GM19324 (cell line): ENCODE measurements around the gene CHI3L1.

Experiments
- ATAC-seq: cut with Tn5 transposase; IDR thresholded peaks from one replicate; pipeline ENCODE4 v1.9.1; 2021; ENCODE audit warnings: mild to moderate bottlenecking, moderate library complexity; ENCODE audit not compliant: unreplicated experiment, low FRiP score

The CHI3L1 gene

DNA sequence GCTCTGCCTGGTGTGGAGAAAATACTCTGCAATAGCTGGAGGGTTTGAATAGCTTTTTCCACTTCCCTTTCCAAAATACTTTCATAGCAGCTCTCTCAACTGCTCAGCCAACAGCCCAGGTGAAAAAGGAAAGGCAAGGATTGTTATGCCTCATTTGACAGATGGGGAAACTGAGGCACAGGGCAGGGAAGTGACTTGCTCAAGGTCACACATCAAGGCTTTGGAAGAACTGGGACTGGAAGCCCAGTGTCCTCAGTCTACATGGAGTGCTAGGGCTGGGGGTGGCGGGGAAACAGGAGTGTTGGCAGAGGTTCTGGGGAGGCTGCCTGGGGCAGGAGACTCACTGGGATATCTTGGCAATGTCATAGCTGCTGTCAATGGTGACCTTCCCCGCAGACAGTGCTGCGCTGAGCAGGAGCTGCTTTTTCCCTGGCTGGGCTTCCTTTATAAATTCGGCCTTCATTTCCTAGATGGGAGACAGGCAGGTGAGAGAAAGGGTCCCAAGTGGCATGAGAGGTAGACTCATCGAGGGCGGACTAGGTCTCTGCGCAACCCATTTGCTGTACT, 4.0 kb downstream of the CHI3L1 start:
- no peak for ATAC-seq

DNA sequence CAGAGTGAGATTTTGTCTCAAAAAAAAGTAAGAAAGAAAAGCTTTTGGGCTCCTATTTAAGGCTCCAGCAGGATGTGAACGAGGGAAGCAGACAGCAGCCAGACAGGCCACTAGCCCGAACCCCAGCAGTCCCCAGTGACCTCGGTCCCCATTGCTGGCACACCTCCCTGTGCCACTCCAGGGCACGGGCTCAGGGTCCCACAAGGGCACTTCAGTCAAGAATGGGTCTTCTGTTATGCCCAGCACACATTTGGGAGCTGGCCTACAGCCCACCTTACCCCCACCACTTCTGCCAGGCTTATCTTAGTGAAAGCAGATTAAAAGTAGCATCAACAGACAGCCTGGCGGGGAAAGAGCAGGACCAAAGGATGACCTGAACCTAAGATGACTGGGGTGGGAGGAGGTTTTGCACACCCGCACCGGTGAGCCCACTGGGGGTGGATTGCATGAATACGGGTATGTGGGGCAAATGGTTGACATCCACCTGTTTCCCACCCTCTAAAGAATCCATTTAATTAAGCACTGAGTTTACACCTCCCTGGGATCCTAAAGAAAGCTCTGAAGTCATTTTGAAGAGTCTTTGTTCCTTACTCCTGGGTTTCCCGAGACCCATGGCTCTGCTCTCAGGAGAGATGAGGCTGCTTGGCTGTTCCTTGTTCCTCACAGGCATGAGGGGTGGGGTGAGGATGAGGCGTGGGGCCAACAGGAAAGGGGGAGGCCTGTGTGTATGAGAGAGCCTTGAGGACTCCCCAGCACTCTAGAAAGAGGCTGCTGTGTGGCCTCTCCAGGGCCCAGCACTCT, 4.7 kb downstream of the CHI3L1 start:
- no peak for ATAC-seq

DNA sequence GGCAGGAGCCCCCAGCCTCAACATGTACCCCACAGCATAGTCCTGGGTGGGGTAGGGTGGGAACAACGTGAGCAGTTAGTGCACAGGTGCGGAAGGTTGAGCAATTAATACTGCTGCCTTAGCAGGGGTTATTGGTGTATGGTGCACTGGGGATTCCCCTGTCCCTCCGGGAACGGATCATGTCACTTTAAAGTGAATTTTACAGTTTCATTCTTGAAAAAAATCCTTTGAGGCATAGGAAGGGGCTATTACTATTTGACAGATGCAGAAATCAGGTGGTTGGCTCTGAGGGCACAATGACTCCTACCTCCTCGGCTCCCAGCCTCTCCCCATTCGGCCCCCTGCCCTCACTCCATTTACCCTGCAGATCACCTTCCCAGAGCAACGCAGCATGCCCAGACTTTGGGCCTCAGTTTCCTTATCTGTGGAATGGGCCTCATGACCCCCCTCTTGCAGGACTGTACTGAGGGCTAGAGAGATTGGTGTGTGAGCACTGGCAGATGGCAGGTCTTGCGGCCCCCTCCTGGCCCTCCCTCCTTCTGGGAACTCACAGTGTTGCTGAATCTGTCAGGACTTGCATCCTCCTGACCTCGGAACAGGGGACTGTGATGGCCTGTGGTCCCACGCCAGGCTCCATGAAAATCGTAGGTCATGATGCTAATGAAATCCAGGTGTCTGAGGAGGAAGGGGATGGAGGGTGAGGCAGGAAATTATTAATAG, 5.7 kb downstream of the CHI3L1 start:
- ATAC-seq, result no peak

DNA sequence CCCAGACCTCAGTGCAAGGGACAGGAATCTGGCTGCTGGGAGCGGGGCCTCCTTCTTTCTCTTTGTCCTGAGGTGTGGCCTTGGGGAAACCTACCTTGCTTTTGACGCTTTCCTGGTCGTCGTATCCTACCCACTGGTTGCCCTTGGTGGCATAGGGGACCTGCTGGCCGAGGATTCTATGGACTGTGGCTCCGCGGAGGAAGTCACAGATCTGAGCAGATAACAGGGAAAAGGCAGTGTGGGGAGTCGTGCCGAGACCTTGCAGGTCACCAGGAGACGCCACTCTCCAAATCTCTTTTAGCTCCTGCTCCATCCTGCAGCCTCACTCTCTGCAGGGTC, 6.9 kb downstream of the CHI3L1 start:
- no peak for ATAC-seq

DNA sequence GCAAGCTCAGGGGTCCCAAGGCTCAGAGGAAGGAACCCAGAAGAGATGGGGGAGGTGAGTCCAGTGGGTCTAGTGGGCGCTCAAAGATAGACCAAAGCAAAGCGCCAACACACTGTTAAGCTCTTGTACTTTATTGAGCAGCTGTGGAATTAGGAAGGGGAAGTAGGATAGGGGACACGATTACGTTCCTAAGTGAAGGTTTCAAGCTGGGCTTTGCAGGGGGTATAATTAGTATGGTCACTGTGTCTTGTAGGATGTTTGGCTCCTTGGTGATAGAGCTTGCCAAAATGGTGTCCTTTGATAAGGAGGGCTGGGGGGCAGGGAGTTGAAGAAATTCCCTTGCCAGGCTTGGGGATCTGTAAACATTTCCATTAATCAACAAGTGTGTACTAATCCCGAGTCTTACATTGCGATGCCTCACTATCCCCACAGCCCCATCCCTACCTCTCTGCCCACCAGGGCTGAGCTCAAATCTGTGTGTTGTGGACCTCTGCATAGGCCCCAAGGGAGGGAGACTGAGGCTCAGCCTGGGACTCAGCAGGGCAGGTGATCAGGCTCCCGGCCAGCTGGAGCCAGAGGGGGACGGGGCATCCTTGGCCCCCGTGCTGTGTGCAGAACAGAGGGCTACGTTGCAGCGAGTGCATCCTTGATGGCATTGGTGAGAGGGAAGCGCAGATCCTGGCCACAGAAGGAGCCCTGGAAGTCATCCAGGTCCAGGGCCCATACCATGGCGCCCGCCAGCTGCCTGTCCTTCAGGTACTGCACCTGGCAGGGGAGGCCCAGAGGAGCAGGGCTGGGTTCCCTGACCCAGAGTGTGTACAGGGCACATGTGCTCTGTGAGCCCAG, 7.5 kb downstream of the CHI3L1 start:
- ATAC-seq, result no peak

DNA sequence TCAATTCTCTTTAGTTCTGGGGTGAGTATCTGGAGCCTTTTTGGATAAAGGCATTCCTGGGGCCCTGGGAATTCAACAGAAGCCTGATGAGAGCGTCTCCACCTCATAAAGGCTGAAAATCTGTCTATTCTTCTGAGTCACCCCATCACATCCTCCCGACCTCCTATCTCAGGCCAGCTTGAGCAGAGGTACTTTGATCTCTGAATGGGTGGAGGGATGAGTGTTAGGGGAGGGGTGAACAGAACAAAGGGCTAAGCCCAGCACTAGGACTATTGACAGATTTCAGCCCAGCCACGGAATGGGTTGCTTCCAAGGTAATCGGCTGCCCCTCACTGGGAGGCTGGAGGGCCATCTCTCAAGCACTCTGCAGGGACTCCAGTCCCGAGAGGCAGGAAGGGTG, 8.4 kb downstream of the CHI3L1 start:
- ATAC-seq, result no peak

DNA sequence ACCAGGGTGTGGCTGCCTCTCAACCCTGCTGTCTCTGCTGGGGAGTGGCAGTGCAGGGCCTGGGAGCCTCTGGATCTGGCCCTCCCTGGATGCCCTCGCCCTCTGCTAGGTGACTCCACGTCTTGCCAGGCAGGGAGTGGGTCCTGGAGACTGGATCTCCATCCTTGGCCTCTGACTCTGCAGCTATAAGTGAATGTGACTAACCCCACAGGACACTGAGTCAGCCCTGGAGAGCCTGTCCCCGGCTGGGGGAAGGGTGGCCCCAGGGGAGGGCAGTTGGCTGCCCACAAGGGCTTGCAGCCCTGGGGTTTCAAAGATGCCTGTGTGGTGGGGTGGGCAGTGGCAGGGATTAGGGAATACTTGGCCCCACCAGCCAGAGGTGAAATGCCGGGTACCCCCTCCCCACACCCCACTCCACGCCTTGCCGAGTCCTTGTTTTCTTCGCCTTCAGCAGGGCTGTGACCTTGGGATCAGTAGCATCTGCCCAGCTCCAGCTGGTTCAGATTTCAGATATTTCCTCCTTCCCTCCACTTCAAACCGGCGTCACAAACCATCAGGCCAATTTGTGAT, 8.9 kb downstream of the CHI3L1 start:
- no peak for ATAC-seq

DNA sequence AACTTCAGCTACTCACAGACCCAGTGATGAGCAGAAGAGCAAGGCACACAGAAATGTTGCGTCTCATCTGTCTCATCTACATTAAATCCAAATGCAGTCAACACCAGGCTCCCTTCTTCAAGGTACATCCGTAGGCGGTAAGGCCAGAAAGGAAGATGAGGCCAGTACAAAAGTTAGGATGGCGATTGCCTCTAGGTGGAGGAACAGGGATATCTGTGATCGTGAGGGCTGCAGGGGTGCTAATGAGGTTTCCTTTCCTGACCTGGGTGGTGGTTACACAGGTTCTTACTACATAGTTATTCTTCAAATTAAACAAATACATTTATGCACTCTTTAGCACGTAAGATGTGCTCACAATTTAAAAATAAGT, 9.5 kb downstream of the CHI3L1 start:
- ATAC-seq, result no peak

DNA sequence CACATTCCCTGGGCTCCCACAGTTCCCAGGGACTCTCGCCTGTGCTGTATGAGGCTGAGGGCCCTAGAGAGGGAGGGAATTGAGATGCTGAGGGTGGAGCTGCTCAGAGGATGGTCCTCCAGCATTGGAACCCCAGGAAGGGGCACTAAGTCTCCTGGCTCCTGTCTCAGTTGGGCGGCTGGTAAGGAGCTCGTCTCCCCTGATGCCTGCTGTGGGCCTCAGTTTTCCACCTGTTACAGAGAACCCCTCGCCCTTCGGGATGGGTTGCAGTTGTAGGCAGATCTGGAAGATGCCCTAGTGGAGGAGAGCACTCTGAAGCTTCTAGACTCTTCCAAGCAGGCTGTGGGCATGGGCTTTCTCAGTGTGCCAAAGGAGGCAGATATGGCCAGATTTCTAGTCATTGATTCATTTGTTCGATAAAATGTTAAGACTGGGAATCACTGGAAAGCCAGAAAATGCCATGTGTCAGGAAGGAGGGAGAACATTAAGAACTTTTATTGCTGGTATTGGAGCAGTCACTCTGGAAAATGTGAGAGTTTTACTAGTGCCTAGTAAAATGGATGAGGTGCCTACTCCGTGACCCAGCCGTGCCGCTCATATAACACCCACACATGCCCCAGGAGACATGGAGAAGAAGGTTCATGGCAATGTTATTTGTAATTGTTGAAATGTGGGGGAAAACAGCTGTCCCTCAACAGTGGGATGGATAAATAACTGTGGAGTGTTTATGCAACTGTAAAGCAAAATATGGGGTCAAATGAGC, 10.1 kb downstream of the CHI3L1 start:
- no peak for ATAC-seq

DNA sequence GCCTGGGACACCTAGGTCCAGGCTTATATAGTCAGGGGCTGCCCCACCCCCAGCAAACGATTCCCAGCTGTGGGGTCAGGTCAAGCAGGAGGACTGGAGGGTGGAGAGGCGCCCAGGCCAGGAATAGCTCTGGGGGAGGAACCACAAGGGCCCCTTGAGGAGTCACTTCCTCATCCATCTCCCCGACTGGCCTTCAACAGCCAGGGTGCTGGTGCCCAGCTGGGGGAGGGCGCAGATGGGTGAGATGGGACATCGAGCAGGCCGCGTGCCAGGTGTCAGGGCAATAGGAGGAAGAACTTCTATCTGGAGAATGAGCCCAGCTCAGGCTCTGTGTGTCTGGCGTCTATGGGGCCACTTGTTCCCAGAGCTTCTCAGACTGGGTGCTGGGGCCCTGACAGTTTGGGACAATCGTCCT, 10.7 kb downstream of the CHI3L1 start:
- no peak for ATAC-seq

DNA sequence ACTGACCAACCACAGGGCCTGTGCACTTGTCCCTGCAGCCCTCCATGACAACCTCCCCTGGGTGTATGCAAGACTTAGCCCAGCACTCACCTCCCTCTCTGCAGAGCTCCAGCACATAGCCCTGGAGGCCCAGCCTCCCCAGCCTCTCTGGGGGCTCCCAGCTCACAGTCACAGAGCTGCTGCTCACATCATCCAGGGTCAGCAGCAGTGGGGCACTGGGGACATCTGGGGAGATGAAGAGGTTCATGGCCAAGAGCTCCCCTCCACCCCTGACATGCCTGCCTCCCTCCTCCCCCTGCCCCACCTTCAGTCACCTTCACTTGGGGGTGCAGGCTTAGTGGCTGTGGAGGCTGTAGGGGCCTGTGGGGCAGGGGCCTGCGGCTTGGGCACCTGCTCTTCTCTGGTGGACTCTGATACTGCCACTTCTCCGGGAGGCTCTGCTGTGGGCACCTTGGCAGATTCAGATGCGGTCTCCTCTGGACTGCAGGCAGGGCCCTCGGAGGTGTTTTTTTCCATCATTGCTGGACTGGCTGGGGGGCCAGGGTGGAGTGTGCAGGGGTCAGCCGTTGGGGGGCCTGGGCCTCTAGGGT, 11.2 kb downstream of the CHI3L1 start, which contains the start of gene MYBPH:
Gene MYBPH, minus strand, starts transcription at position 590 of the 590 bp plus-strand sequence. Its CDS starts 71 bp downstream, at position 519.
- ATAC-seq, result no peak

DNA sequence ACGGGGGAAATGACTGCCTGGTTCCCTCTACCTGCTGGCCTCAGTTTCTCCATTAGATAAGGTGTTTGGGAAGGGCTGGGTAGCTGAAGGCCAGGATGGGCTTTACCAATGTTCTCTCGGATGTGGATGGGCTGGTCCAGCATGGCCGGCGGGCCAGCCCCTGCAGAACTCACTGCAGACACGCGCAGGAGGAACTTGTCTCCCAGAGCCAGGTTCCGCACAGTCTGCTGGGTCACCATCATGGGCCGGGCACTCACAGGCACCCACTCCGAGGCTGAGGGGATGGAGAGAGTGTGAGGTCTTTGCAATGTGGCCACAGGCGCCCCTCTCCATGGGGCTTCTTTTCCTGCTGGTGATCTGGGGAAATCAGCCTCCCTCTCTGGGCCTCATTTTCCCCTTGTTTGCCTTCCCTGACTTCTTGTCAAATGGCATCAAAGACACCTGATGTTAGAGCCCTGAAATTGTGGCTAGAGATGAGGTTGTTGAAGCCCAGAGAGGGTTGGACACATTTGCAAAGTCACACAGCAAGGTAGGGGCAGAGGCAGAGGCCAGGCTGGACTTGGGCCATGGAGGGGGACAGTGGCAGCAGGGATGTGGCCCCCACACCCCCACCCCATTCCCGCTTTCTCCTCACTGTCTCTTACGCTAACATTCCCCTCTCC, 12.0 kb downstream of the CHI3L1 start:
- no peak for ATAC-seq

DNA sequence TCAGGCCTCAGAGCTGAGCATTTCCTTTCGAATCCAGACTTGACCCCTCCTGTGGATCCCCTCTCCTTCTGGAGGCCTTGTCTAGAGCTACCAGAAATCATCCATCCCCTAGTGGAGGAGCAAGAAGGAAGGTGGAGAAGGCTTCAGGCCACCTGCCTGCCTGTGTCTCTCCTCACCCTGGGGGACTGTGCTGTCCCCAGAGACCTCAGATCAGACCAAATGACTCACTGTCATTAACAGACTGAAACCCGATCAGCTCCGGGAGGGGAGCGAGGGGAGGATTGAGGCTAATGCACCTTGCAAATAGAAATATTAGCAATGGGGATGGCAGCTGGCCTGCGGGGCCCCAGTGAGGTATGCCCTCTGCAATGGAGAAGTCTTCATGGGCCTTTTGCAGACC, 12.9 kb downstream of the CHI3L1 start:
- no peak for ATAC-seq

DNA sequence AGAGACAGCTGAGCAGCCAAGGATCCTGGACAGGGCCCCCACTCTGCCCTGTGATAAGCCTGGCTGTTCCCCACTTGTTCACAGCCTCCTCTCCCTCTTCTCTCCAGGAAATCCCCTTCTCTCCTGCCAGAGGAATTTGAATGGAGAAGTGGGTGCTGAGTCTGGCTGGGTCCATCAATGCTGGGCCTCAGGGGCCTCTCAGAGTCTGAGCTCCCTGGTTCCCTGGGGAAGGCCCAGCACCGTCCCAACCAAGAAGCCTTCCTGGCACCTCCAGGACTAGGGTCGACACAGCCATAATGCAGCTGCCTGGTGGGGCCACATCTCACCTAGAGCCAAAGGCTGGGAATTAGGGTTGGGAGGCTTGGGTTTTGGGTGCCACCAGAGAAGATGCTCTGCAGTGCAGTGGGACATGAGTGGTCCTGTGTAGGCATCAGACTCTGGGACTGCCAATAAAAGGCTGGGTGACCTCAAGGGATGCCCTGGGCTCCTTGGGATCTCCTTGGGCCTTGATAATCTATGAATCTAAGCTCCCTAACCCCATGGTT, 13.4 kb downstream of the CHI3L1 start:
- ATAC-seq, result no peak

DNA sequence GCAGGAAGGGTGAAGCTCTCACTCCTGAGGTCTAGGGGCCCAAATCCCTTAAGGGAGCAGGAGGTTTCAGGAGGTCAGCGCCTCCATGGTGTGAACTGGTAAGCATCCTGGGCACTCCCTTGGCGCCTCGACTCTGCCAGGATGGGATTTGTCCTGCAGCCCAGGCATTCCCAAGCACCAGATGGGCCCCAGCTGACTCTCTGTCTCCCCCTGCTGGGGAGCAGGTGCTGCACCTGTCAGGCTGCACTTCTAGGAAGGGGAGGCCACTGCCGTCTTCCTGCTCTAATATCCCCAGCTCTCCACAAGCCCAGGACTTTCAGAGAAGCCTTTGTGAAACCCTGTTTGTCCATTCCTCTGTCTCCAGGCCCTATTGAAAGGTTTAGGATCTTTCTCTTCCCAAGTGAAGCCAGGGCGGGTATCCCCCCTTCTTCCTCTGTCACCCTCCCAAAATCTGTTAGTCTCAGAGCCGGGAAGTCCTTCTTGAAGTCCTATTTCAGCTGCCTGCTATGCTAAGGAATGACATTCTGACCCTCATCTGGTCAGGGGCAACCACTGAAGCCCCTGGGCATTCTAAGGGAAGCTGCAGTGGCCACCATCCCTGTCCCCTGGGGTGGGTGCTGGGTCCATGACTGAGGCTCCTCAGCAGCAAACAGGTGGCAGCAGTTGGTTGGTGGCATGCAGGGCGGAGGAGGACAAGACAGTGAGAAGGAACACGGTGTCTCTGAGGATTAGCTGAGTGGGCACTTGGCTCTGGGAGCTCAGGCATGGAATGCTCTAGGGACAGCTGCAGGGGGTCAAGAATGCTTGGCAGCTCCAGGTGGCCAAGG, 14.1 kb downstream of the CHI3L1 start:
- ATAC-seq, result no peak

DNA sequence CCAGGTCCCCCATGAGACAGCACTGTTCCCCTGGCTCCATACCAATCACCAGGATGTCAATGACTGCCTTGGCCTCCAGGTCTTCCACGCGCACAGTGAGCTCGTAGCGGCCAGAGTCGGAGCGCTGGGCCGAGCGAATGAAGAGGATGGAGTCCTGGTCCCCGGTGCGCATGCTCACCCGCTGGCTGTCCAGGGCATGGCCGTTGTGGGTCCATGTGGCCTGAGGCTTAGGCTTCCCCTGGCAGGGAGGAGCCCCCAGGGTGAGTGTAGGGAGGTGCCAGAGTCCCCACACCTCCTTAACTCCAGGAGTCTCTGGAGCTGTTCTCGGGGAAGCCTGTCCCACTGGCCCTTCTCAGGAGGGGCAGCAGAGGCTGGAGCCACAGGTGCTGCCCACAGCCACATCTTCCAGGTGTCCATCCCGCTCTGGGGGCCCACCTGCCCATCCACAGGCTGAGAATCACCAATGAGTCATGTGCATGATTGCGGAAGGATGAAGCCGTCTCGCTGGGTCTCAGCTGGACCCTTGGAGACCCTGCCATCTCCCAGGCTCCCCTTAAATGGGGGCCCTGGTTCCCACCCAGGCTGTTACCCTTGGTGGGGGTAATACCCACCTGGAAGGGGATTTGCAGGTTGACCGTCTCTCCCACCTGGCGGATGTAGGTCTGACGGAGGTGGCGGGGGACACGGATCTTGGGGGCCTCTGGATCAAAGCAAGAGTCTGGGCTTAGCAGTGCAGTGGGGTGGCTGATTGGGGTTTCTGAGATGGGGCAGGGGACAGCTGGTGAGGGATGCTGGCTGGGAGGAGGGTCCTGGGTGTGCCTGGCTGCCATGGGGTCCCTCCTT, 14.9 kb downstream of the CHI3L1 start:
- no peak for ATAC-seq
